ENCODE results near the gene EPB41L2.

EPB41L2 gene

GRCh38 chr6:130932438-130932837 is 130.6 kb downstream of the EPB41L2 start:
- no peak overlapping the region for H3K4me3 ChIP-seq (ENCODE audit: low read length)
- DNase-seq (ENCODE audit: low read depth) = no peak
- TF ChIP-seq, protein P1, sequence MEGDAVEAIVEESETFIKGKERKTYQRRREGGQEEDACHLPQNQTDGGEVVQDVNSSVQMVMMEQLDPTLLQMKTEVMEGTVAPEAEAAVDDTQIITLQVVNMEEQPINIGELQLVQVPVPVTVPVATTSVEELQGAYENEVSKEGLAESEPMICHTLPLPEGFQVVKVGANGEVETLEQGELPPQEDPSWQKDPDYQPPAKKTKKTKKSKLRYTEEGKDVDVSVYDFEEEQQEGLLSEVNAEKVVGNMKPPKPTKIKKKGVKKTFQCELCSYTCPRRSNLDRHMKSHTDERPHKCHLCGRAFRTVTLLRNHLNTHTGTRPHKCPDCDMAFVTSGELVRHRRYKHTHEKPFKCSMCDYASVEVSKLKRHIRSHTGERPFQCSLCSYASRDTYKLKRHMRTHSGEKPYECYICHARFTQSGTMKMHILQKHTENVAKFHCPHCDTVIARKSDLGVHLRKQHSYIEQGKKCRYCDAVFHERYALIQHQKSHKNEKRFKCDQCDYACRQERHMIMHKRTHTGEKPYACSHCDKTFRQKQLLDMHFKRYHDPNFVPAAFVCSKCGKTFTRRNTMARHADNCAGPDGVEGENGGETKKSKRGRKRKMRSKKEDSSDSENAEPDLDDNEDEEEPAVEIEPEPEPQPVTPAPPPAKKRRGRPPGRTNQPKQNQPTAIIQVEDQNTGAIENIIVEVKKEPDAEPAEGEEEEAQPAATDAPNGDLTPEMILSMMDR (IDR thresholded peaks at IDR 0.05; ENCODE audit: insufficient read depth, low read depth, low read length, missing control alignments) = no peak

DNA sequence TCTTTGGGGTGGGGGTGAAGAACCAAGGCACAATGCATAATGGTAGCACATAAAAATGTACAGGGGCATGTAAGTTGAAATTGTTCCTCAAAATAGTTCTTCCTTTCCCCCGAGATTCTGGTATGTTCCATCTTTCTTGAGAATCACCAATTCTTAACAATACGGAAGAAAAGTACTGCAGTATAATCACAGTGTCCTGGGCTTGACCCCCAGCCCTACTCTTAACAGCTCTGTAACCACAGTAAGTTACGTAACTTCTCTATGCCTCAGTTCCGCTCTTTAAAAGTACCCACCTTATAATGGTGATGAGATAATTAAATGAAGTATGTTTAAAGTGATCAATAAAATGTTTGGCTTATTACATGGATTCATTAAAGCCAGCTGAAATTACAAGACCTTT is 131.4 kb downstream of the EPB41L2 start:
- no peak for DNase-seq (ENCODE audit: low read depth)
- H3K4me3 ChIP-seq (ENCODE audit: low read length) = no peak overlapping the region
- TF ChIP-seq, protein P1 (IDR thresholded peaks at IDR 0.05; ENCODE audit: insufficient read depth, low read depth, low read length, missing control alignments) = no peak

GRCh38 chr6:130929036-130929678 is 133.9 kb downstream of the EPB41L2 start:
- no peak overlapping the region for H3K4me3 ChIP-seq (ENCODE audit: low read length)
- no peak for DNase-seq (ENCODE audit: low read depth)
- TF ChIP-seq, protein P1 (IDR thresholded peaks at IDR 0.05; ENCODE audit: insufficient read depth, low read depth, low read length, missing control alignments) = no peak

DNA sequence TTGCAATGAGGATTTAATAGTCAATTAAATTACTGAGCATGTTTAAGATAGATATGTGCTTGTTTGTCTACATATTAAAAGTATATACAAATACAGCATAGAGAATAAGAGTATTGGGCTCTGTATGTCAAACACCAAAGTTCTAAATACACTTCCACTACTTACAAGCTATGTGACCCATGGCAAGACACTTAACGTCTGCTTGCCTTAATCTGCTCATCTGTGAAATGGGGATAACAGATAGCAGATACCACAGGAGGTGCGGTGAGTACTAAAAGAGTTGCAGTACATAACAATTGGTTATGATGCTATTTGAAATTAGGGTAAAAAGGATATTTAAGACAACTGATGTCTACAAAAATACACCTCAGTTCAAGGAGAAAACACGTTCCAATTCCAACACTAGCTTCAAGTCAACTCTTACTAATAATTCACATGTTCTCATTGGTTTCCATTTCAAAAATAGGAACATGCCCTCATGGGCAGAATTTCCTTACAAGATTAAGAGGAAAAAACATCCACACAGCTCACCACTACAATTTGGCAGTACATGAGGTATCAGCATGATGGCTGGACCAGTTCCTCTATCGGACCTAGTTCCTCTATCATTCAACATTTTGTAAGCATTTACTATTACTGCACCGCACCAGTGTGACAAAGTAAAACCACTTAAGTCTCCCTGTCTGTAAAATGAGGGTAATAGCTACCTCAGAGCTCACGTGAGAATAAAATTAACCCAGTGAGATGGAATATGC is 134.7 kb downstream of the EPB41L2 start:
- TF ChIP-seq, protein P1 (IDR thresholded peaks at IDR 0.05; ENCODE audit: insufficient read depth, low read depth, low read length, missing control alignments) = no peak
- DNase-seq (ENCODE audit: low read depth) = no peak
- H3K4me3 ChIP-seq (ENCODE audit: low read length) = no peak overlapping the region

DNA sequence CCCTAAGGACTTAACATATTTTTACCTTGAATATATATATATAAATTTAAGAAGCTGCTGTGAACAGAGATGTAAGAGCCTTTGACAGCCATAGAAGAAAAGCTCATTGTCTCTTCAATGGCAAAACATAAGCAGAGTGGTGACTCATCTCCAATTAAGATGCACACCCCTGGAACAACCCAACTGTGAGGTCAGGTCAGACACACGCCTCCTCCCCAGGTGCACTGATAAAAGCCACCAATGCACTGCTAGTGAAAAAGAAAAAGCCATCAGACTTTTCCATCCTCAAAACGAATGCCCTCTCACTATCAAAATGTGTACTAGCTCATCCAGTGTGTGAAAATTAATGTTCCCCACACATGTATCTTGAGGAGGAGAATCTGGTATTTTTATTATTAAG is 135.7 kb downstream of the EPB41L2 start:
- H3K4me3 ChIP-seq (ENCODE audit: low read length) = no peak overlapping the region
- DNase-seq (ENCODE audit: low read depth) = peak; percentile 59
- TF ChIP-seq, protein P1 (IDR thresholded peaks at IDR 0.05; ENCODE audit: insufficient read depth, low read depth, low read length, missing control alignments) = no peak

DNA sequence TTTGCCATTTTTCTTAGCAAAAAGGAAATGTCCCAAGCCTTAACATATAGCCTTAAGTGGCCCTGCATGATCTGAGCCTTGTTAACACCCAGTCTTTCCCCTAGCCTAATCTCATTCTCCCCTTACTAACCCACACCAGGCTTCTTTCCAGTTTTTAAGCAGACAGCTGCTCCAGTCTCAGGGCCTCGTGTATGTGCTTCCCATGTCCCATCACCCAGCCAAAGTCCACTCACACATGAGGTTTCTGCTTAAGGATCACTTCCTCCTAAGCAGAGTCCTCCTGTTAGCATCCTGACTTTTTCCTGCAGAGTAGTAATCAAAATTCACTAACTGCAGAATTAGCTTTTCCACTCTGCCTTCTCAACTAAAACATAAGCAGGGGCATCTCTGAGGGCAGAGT is 139.7 kb downstream of the EPB41L2 start:
- TF ChIP-seq, protein P1 (IDR thresholded peaks at IDR 0.05; ENCODE audit: insufficient read depth, low read depth, low read length, missing control alignments) = no peak
- H3K4me3 ChIP-seq (ENCODE audit: low read length) = no peak overlapping the region
- DNase-seq (ENCODE audit: low read depth) = no peak

Data from epithelial cell of esophagus (primary cell).